Middle frontal gyrus (tissue), 1 donor: ENCODE measurements around the gene TNFSF13B.
"Not testable (repeated sequence)": the region's sequence is repeated elsewhere in the genome, so short reads cannot be mapped to it uniquely, and the experiment has no call there.

Source experiments
- DNase-seq: peaks from one replicate; pipeline ENCODE4 v3.0.0-alpha.2; 2015; ENCODE audit warnings: low spot score; ENCODE audit errors: extremely low spot score

The TNFSF13B gene

GRCh38 chr13:108278466-108278865 lies 8.9 kb downstream of the TNFSF13B start:
- DNase-seq = no peak

DNA sequence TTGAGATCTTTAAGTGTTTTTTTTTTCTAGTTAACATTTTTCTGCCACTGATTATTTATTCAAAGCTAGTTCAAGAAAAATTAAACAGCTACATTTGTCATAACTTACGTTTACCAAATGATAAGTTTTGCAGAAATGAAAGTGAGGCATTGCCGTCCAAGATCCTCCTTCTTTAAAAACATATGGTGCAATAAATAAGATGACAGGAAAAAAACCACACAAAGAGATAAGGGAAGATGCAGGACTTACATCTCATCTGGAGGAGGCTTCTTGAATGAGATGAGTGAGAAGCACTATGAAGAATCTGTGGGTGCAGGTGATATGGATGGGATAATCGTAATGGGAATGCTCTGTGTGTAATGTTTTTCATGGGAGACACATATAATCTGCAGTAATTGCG lies 12.4 kb downstream of the TNFSF13B start:
- DNase-seq = no peak

DNA sequence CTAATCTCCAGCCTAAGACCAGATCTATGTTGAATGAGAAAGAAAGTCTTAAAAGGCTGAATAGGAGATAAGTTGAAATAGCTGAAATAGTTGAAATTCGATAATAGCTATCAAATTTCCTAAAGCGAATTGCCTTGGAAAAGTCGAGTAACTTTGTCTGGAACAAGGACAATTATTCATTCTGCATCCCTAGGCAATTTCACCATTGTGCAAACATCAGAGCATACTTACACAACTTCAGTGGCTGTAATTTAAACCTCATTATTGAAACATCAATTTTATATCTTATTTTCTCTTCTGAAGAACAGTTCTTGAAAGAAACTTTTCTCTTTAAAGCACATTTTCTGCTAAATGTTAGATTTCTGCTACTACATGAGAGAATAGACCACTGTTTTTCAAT lies 13.6 kb downstream of the TNFSF13B start:
- DNase-seq = no peak

DNA sequence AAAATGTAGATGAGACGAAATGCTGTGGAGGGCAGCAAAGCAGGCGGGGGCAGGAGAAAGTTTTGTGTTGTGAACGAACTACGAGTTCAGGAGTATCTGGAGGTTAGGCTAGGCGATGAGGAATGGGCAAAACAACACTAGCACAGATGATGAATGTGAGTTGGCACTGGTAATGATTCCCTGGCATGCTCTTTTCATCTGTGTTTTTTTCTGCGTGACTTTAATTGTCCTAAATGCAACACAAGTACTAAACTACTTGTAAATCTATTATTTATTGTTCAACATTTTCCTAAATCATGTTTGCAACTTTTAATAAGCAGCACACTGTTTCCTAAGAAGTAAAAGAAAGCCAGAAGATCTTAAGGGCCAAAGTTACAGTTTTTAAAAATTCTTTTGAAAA lies 19.2 kb downstream of the TNFSF13B start:
- DNase-seq = no peak

DNA sequence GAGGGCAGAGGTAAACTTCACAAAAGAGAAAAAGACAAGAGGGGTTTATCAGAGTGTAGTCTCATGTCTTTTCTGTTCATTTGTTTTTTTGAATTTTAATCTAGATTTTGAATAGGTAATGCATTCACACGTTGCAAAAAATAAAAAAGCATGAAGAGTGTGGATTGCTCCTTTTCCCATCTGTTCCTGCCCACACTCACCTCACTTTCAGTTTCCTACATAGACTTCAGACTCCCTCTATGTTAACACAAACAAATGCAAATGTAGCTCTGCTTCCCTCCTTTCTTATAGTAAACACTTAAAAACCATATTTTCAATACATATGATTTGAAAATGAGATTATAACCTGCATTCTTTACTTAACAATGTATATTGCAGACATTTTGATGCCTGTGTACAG lies 20.3 kb downstream of the TNFSF13B start:
- no peak for DNase-seq

DNA sequence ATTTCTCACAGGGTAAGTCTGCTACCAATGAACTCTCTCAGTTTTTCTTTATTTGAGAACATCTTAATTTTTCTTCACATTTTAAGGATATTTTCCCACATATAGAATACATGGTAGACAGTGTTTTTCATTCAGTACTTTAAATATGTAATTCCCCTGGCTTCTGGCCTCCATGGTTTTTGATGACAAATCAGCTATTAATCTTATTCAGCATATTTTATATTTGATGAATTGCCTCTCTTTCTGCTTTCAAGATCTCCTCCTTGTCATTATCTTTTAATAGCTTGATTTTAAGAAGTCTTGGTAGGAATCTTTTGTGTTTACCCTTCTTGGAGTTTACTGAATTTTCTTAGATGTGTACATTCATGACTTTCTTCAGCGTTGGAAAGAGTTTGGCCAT lies 27.6 kb downstream of the TNFSF13B start:
- no peak for DNase-seq

GRCh38 chr13:108302279-108302678 lies 32.8 kb downstream of the TNFSF13B start:
- no peak for DNase-seq

DNA sequence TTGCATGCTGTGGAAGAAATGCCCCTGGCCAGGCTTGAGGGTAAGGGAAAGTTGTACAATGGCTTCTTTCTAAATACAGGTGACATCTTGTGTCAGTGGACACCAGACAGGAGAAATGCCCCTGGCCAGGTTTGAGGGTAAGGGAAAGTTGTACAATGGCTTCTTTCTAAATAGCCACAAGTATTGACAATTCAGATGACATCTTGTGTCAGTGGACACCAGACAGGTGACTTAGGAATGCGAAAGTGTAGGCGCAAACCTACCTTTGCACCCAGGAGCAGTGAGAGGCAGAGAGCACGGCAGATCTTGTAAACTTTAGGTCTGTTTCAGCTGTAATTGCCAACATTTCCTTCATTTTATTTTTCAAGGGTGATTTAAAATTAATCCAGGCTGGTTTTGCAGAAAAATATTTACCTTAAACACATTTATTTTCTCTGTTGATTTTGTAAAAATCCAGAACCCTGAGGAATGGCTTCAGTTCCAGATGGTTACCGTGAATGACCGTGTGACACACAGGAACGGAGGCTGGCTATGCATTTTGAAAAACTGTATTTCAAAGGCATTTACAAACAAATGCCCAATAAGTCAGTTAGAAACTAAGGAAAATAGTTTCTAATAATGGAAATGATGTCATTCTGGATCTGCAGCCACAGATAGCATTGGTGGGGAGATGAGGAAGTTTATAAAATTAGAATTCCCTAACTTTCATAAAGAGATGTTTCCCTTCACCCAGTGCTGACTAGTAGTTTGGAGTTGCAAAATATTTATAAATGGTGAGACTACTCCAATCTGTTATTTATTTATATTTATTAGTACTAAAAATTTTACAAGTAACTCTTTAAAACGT lies 34.9 kb downstream of the TNFSF13B start:
- no peak for DNase-seq

- DNase-seq = no peak
Observed at GRCh38 chr13:108305655-108306054, 36.1 kb downstream of the TNFSF13B start.

DNA sequence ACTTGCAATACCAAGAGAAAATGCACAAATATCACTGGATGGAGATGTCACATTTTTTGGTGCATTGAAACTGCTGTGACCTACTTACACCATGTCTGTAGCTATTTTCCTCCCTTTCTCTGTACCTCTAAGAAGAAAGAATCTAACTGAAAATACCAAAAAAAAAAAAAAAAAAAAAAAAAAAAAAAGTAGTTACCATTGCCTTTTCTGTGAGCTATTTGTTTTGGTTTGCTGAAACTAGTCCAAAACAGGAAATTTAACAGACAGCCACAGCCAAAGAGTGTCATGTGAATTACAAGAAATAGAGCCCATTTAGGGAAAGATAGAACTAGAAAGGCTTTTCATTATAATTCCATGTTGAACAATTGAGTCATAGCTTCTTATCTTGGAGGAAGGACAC lies 37.3 kb downstream of the TNFSF13B start:
- DNase-seq = no peak

- DNase-seq = not testable (repeated sequence)
Observed at GRCh38 chr13:108311596-108311995, 42.1 kb downstream of the TNFSF13B start.

DNA sequence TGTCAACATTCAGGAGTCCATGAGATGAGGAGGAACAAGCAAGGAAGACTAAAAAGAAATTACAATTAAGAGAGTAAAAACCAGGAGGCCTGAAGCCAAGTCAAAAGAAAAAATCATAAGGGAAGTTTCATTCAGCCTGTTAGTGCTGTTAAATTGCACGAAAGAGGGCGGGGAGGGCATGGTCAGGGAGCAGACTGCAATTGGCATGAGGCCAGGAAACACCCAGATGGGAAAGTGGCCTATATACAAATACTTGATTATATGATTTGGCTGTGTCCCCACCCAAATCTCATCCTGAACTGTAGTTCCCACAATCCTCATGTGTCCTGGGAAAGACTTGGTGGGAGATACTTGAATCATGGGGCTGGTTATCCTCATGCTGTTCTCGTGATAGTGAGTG lies 43.9 kb downstream of the TNFSF13B start:
- no peak for DNase-seq

- DNase-seq = no peak
Observed at GRCh38 chr13:108315273-108315672, 45.8 kb downstream of the TNFSF13B start.

DNA sequence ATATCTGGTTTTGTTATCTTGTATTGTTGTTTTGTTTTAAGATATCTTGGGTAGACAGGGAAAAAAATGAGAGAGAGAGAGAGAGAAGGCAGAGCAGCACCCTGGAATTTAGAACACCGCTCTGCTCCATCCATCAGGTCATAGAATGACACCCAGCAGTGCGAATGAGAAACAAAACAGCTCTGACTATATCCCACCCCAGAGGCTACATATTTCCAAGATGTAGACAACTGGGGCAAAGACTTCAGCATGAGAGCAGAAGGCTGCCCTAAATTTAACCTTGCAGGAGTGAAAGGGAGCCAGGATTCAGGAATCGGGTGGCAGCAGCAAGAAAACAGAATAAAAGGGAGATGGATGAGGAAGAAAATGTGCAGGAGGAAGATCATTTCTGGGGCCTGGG lies 46.5 kb downstream of the TNFSF13B start:
- no peak for DNase-seq

DNA sequence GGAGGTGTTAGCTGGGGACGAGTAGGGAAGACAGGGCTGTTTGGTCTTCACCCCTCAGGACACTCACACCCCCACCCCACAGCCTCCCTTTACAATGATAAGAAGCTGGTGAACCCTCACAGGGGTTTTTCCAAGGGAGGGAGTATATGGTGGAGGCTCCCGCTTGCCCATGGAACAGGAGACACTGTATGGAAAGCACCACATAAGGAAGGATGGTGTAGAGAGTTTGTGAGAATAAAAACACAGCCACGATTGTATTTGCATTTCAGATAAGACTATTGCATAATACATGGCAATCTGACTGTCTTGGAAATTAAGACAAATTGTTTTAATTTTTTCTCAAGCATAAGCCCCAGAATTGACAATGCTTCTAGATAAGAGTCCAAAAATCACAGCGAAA lies 46.9 kb downstream of the TNFSF13B start:
- DNase-seq = no peak

GRCh38 chr13:108322206-108322824 lies 52.8 kb downstream of the TNFSF13B start:
- DNase-seq = peak; percentile 24

GRCh38 chr13:108323031-108323430 lies 53.5 kb downstream of the TNFSF13B start:
- no peak for DNase-seq

DNA sequence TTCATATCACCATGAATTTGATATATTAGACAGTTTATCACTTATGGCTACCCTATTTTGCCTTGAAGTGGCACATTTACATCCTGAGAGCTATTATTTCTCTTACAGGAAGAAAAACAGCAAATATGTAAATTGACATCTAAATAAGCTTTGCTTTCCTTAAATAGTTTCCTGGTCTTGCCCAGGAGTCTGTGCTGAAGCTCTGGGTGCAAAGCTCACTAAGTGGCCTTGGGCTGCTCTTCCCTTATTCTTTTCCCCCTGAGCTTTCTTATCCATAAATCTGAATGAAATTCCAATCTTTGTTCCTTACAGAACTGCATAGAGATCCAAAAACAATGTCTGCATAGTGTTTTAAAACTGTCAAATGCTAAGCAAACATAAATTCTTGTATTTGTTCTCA lies 56.3 kb downstream of the TNFSF13B start:
- DNase-seq = no peak

- no peak for DNase-seq
Observed at GRCh38 chr13:108326309-108326708, 56.8 kb downstream of the TNFSF13B start.

- DNase-seq = no peak
Observed at GRCh38 chr13:108328848-108329247, 59.3 kb downstream of the TNFSF13B start.

- DNase-seq = no peak
Observed at GRCh38 chr13:108332791-108333190, 63.3 kb downstream of the TNFSF13B start.

DNA sequence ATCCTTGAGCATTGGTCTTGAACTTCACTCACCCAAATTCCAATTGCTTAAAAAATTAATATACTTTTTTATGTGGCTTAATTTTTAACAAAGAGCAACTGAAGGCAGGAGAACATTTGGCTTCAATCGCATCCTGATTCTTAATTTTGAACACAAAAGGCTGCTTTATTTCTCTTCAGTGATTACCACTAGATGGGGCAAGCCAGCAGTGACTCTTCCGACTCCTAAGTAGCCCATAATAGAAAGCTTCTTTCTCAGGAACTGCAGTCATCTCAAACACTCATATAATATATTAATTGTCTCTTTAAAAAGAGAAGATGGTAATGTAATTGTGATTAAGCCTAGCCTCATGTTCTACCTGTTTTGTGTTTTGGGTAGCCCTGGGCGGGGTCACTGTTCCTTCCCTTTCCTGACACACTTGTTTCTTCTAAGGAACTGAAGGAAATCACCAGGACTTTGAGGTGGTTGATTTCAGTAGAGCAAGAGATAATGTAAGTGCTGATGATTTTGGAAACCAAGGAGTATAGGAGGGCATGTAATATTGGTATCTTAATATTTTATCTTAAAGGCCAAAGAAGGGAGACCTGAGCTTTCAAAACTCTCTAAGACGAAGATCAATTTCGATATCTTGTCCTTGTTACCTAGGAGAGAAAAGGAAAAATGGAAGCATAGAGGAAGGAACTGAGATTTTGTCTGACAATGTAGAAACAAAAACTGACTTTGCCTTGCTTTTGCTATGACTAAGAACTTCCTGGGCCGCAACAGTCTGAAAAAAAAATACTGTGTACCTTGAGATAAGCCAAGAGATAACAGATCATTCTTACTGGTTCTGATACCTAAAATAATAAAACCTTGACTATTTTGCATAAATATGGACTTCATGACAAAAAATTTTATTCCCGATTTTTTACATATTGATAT lies 73.1 kb downstream of the TNFSF13B start:
- no peak for DNase-seq
